ENCODE data around the gene MAST2.
A peak's percentile ranks its signal among the peaks of the same experiment; 100 is the strongest.

Gene MAST2

GRCh38 chr1:46062651-46063319, 259.4 kb downstream of the MAST2 start:
- peak; percentile 49 for DNase-seq (ENCODE audit: low spot score)

- no peak for DNase-seq (ENCODE audit: low spot score)
Measured at GRCh38 chr1:46064708-46065107, 261.3 kb downstream of the MAST2 start.

GRCh38 chr1:46065405-46065804, 262.0 kb downstream of the MAST2 start:
- peak; percentile 52 for DNase-seq (ENCODE audit: low spot score)

GRCh38 chr1:46067652-46068051, 264.2 kb downstream of the MAST2 start:
- no peak for DNase-seq (ENCODE audit: low spot score)

GRCh38 chr1:46068525-46068924, 265.1 kb downstream of the MAST2 start:
- DNase-seq (ENCODE audit: low spot score): no peak

- no peak for DNase-seq (ENCODE audit: low spot score)
Measured at GRCh38 chr1:46070164-46070814, 266.9 kb downstream of the MAST2 start.

GRCh38 chr1:46072975-46073374, 269.6 kb downstream of the MAST2 start:
- no peak for DNase-seq (ENCODE audit: low spot score)

GRCh38 chr1:46076343-46076742, 272.9 kb downstream of the MAST2 start:
- DNase-seq (ENCODE audit: low spot score): no peak

GRCh38 chr1:46077644-46078043, 274.2 kb downstream of the MAST2 start:
- no peak for DNase-seq (ENCODE audit: low spot score)

- DNase-seq (ENCODE audit: low spot score): no peak
Measured at GRCh38 chr1:46080257-46080656, 276.8 kb downstream of the MAST2 start.

- DNase-seq (ENCODE audit: low spot score): no peak
Measured at GRCh38 chr1:46081206-46081605, 277.8 kb downstream of the MAST2 start.

GRCh38 chr1:46081619-46082018, 278.2 kb downstream of the MAST2 start:
- DNase-seq (ENCODE audit: low spot score): no peak

- DNase-seq (ENCODE audit: low spot score): no peak
Measured at GRCh38 chr1:46083579-46083978, 280.2 kb downstream of the MAST2 start.

- no peak for DNase-seq (ENCODE audit: low spot score)
Measured at GRCh38 chr1:46084553-46085451, 281.4 kb downstream of the MAST2 start.

All from CD4-positive, alpha-beta T cell treated with Interleukin-2 at 100 ng/mL for 4 hours (primary cell).